HG02981 (cell line): ENCODE results near the gene DNAJC27.
A peak's percentile ranks its signal among the peaks of the same experiment; 100 is the strongest.
"Not testable (repeated sequence)": the region's sequence is repeated elsewhere in the genome, so short reads cannot be mapped to it uniquely, and the experiment has no call there.

ENCODE experiments used
- ATAC-seq: cut with Tn5 transposase; IDR thresholded peaks from one replicate; pipeline ENCODE4 v1.9.1; 2021; ENCODE audit warnings: mild to moderate bottlenecking, moderate library complexity; ENCODE audit not compliant: unreplicated experiment

DNAJC27 gene

GRCh38 chr2:24971536-24972314 is at the start of gene DNAJC27:
TSS of gene DNAJC27 (minus strand) at chr2:24971955. CDS start at chr2:24971904, 51 bp downstream.
- ATAC-seq = peak; percentile 91

- ATAC-seq = no peak
These were observed 46.9 kb upstream of the DNAJC27 start for GRCh38 chr2:25018681-25019080.

GRCh38 chr2:25014631-25015030 is 42.9 kb upstream of the DNAJC27 start:
- no peak for ATAC-seq

- ATAC-seq = not testable (repeated sequence)
These were observed 39.6 kb upstream of the DNAJC27 start for GRCh38 chr2:25011342-25011741.

- ATAC-seq = no peak
These were observed 38.2 kb upstream of the DNAJC27 start for GRCh38 chr2:25009954-25010353.

- no peak for ATAC-seq
These were observed 30.3 kb upstream of the DNAJC27 start for GRCh38 chr2:25002066-25002465.

GRCh38 chr2:25001325-25001637 is 29.5 kb upstream of the DNAJC27 start:
- ATAC-seq = no peak

GRCh38 chr2:25000503-25001324 is 29.0 kb upstream of the DNAJC27 start:
- no peak for ATAC-seq

- no peak for ATAC-seq
These were observed 28.3 kb upstream of the DNAJC27 start for GRCh38 chr2:25000036-25000435.

- not testable (repeated sequence) for ATAC-seq
These were observed 27.3 kb upstream of the DNAJC27 start for GRCh38 chr2:24999097-24999496.

GRCh38 chr2:24994146-24994724 is 22.5 kb upstream of the DNAJC27 start:
- no peak for ATAC-seq

GRCh38 chr2:24993406-24994145 is 21.8 kb upstream of the DNAJC27 start:
- no peak for ATAC-seq

- ATAC-seq = no peak
These were observed 14.6 kb upstream of the DNAJC27 start for GRCh38 chr2:24986372-24986771.

- no peak for ATAC-seq
These were observed 13.8 kb upstream of the DNAJC27 start for GRCh38 chr2:24985511-24985910.

- no peak for ATAC-seq
These were observed 13.2 kb upstream of the DNAJC27 start for GRCh38 chr2:24984912-24985311.

GRCh38 chr2:24981411-24982136 is 9.8 kb upstream of the DNAJC27 start:
- no peak for ATAC-seq

- ATAC-seq = no peak
These were observed 6.9 kb upstream of the DNAJC27 start for GRCh38 chr2:24978661-24979060.

GRCh38 chr2:24977631-24978030 is 5.9 kb upstream of the DNAJC27 start:
- no peak for ATAC-seq

- ATAC-seq = no peak
These were observed 2.1 kb upstream of the DNAJC27 start for GRCh38 chr2:24973812-24974211.

- ATAC-seq = no peak
These were observed 683 bp upstream of the DNAJC27 start for GRCh38 chr2:24972315-24972961.
